HepG2 (cell line): Measurements from ENCODE around the gene KIF24. TPM values are rescaled to one million over a fixed set of nuclear protein-coding genes. Genes with fewer than 3 reads are reported as not detected.

Experiments
- HNF4G ChIP-seq, 2 experiments: sonication (generic) in 1 of 2; formaldehyde crosslinking in 1 of 2; IDR thresholded peaks; 2 replicates each; pipeline versions ENCODE4 v1.4.0 to v1.6.1; 2011 to 2020; ENCODE audit warnings: borderline replicate concordance in 2 of 2, low read depth in 2 of 2, mild to moderate bottlenecking in 2 of 2, low read length in 1 of 2, missing genetic modification reagents in 1 of 2, moderate library complexity in 1 of 2
- JDP2 ChIP-seq: sonication (generic); formaldehyde crosslinking; IDR thresholded peaks from 2 replicates; pipeline ENCODE4 v1.8.1; 2022; ENCODE audit warnings: missing genetic modification reagents, borderline replicate concordance
- MYC ChIP-seq: sonication (generic); formaldehyde crosslinking; IDR thresholded peaks from 2 replicates; pipeline ENCODE4 v1.9.0; 2021; ENCODE audit warnings: missing genetic modification reagents, borderline replicate concordance
- NFIC ChIP-seq: IDR thresholded peaks from 2 replicates; pipeline ENCODE4 v1.6.1; 2012; ENCODE audit warnings: mild to moderate bottlenecking, low read length, inconsistent platforms
- PHF21A ChIP-seq: sonication (generic); formaldehyde crosslinking; IDR thresholded peaks from 2 replicates; pipeline ENCODE4 v1.5.0; 2020; ENCODE audit warnings: mild to moderate bottlenecking, missing genetic modification reagents
- POGK ChIP-seq: sonication (generic); formaldehyde crosslinking; conservative IDR thresholded peaks from 2 replicates; pipeline ENCODE4 v1.8.0; 2022; ENCODE audit warnings: mild to moderate bottlenecking, moderate library complexity, missing genetic modification reagents
- POGZ ChIP-seq: sonication (generic); formaldehyde crosslinking; IDR thresholded peaks from 2 replicates; pipeline ENCODE4 v1.4.0; 2020; ENCODE audit warnings: mild to moderate bottlenecking, missing genetic modification reagents
- RAD21 ChIP-seq: fragments of 450-650 bp; formaldehyde crosslinking; IDR thresholded peaks from 2 replicates; pipeline ENCODE4 v1.5.0; 2020; ENCODE audit warnings: mild to moderate bottlenecking
- YY1 ChIP-seq: IDR thresholded peaks from 2 replicates; pipeline ENCODE4 v1.6.1; 2011; ENCODE audit warnings: low read length, low read depth, moderate library complexity, mild to moderate bottlenecking; ENCODE audit not compliant: insufficient read depth, insufficient replicate concordance
- ZNF224 ChIP-seq: sonication (generic); formaldehyde crosslinking; IDR thresholded peaks from 2 replicates; pipeline ENCODE4 v1.5.0; 2020; ENCODE audit warnings: mild to moderate bottlenecking, missing genetic modification reagents
- ZNF225 ChIP-seq: sonication (generic); formaldehyde crosslinking; IDR thresholded peaks from 2 replicates; pipeline ENCODE4 v1.4.0; 2020; ENCODE audit warnings: mild to moderate bottlenecking, missing genetic modification reagents
- ZNF24 ChIP-seq: fragments of 450-650 bp; IDR thresholded peaks from 2 replicates; pipeline ENCODE4 v1.6.1; 2017; ENCODE audit warnings: antibody characterized with exemption, mild to moderate bottlenecking
- ZNF317 ChIP-seq: sonication (generic); formaldehyde crosslinking; IDR thresholded peaks from 2 replicates; pipeline ENCODE4 v1.5.0; 2020; ENCODE audit warnings: mild to moderate bottlenecking, missing genetic modification reagents
- ZNF564 ChIP-seq: sonication (generic); formaldehyde crosslinking; IDR thresholded peaks from 2 replicates; pipeline ENCODE4 v1.8.1; 2023; ENCODE audit warnings: mild to moderate bottlenecking, missing genetic modification reagents
- ZNF574 ChIP-seq: sonication (generic); formaldehyde crosslinking; IDR thresholded peaks from 2 replicates; pipeline ENCODE4 v1.4.0; 2020; ENCODE audit warnings: missing genetic modification reagents
- ZNF644 ChIP-seq: IDR thresholded peaks from 2 replicates; pipeline ENCODE4 v1.6.1; 2016; ENCODE audit warnings: low read depth
- ZNF747 ChIP-seq: sonication (generic); formaldehyde crosslinking; IDR thresholded peaks from 2 replicates; pipeline ENCODE4 v1.8.1; 2023; ENCODE audit warnings: missing genetic modification reagents, mild to moderate bottlenecking, borderline replicate concordance
- ZNF775 ChIP-seq: sonication (generic); formaldehyde crosslinking; IDR thresholded peaks from 2 replicates; pipeline ENCODE4 v1.4.0; 2020; ENCODE audit warnings: missing genetic modification reagents, mild to moderate bottlenecking, moderate library complexity, borderline replicate concordance
- polyA plus RNA-seq, 8 experiments: library from polyadenylated mRNA; depleted of rRNA in 3 of 8; stranded (reverse) in 7 of 8; unstranded in 1 of 8; fragments of >200 nt; fragmentation: Illumina TruSeq in 4 of 8; extraction: Trizol in 4 of 8; gene quantifications; 2 replicates each; pipeline versions ENCODE4 v1.2.1 to v1.2.3, GENCODE V29; 2011 to 2016; ENCODE audit warnings: low read depth in 4 of 8, missing spikeins in 1 of 8, mixed read lengths in 1 of 8; ENCODE audit not compliant: insufficient read depth in 1 of 8
- total RNA-seq, 5 experiments: library from RNA; depleted of rRNA; stranded (reverse); fragments of >200 nt; fragmentation: Illumina TruSeq; extraction: Trizol; gene quantifications; 2 replicates each; pipeline ENCODE4 v1.2.3, GENCODE V29; 2016; ENCODE audit warnings: low read depth in 1 of 5
- TF ChIP-seq, protein P1 (sequence below): sonication (generic); formaldehyde crosslinking; IDR thresholded peaks from 2 replicates; pipeline ENCODE4 v1.5.0; 2020; ENCODE audit warnings: mild to moderate bottlenecking, missing genetic modification reagents, borderline replicate concordance
- TF ChIP-seq, protein P2 (sequence below): sonication (generic); formaldehyde crosslinking; IDR thresholded peaks from 2 replicates; pipeline ENCODE4 v1.5.0; 2020; ENCODE audit warnings: mild to moderate bottlenecking, low read depth, missing genetic modification reagents, borderline replicate concordance

KIF24 gene
- total and polyA plus RNA-seq, 2 of the 13 experiments (the other 11 are each of a cell fraction or from before 2014, with no cell fraction given), result 1.1 to 3.0 TPM

DNA sequence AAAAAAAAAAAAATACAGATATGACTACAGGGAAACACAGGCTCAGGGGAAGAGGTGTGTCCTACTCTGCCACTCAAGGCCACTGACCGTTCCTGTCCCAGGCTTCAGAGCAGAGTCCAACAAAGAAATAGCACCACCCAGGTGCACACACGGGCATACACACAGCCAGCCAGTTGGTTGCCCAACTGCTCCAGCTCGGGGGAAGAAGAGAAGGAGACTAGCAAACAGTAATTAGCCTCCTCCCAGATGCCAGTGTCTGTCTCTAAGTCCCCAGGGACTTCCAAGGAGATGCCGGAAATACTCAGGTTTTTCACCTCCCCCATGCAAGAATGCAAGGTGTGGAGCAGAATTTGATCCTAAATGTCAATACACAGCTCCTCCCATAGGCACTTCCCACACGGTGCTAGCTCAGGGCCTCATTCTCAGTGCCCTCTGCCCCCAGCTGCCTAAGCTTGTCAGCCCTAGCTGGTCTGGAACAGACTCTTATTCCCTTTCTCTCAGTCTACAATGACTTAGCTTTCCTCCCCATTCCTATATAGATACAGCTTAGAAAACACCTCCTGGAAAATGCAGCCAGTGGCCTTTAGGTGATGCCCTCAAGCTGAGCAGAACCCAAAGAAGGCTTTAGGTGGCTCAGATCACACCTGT lies 46.0 kb upstream of the KIF24 start (continued):
- peak; percentile 59; the same call in 1 of the 2 replicates for TF ChIP-seq ZNF224 (CRISPR knock-in tag)
- TF ChIP-seq ZNF644 (CRISPR knock-in tag), result peak; percentile 58
- TF ChIP-seq MYC, result 0 out of 2 replicates have a peak, but pooled peaks have one; percentile 59
- TF ChIP-seq ZNF747 (CRISPR knock-in tag), result 0 out of 2 replicates have a peak, but pooled peaks have one; percentile 51
- peak; percentile 59; the same call in 1 of the 2 replicates for TF ChIP-seq ZNF564 (CRISPR knock-in tag)
- TF ChIP-seq, protein P1, sequence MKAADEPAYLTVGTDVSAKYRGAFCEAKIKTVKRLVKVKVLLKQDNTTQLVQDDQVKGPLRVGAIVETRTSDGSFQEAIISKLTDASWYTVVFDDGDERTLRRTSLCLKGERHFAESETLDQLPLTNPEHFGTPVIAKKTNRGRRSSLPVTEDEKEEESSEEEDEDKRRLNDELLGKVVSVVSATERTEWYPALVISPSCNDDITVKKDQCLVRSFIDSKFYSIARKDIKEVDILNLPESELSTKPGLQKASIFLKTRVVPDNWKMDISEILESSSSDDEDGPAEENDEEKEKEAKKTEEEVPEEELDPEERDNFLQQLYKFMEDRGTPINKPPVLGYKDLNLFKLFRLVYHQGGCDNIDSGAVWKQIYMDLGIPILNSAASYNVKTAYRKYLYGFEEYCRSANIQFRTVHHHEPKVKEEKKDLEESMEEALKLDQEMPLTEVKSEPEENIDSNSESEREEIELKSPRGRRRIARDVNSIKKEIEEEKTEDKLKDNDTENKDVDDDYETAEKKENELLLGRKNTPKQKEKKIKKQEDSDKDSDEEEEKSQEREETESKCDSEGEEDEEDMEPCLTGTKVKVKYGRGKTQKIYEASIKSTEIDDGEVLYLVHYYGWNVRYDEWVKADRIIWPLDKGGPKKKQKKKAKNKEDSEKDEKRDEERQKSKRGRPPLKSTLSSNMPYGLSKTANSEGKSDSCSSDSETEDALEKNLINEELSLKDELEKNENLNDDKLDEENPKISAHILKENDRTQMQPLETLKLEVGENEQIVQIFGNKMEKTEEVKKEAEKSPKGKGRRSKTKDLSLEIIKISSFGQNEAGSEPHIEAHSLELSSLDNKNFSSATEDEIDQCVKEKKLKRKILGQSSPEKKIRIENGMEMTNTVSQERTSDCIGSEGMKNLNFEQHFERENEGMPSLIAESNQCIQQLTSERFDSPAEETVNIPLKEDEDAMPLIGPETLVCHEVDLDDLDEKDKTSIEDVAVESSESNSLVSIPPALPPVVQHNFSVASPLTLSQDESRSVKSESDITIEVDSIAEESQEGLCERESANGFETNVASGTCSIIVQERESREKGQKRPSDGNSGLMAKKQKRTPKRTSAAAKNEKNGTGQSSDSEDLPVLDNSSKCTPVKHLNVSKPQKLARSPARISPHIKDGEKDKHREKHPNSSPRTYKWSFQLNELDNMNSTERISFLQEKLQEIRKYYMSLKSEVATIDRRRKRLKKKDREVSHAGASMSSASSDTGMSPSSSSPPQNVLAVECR (CRISPR knock-in tag), result peak; percentile 76
- TF ChIP-seq PHF21A (CRISPR knock-in tag), result peak; percentile 88
- TF ChIP-seq HNF4G (IDR thresholded peaks at IDR 0.05; ENCODE audit: borderline replicate concordance, low read depth, low read length), result no peak; the same call in none of the 2 replicates
- TF ChIP-seq HNF4G (CRISPR knock-in tag; IDR thresholded peaks at IDR 0.05; ENCODE audit: borderline replicate concordance, low read depth), result peak; percentile 71; the same call in 1 of the 2 replicates
- no peak for TF ChIP-seq ZNF24
- no peak for TF ChIP-seq JDP2 (CRISPR knock-in tag)
- no peak for TF ChIP-seq NFIC
- TF ChIP-seq ZNF225 (CRISPR knock-in tag), result no peak
- 0 out of 2 replicates have a peak, but pooled peaks have one; percentile 51 for TF ChIP-seq ZNF317
- peak; percentile 36 for TF ChIP-seq YY1
- TF ChIP-seq POGK (CRISPR knock-in tag), result no peak; the same call in 1 of the 2 replicates
- peak; percentile 23; the same call in 1 of the 2 replicates for TF ChIP-seq ZNF574 (CRISPR knock-in tag)
- TF ChIP-seq POGZ (CRISPR knock-in tag), result peak; percentile 63
- TF ChIP-seq, protein P2, sequence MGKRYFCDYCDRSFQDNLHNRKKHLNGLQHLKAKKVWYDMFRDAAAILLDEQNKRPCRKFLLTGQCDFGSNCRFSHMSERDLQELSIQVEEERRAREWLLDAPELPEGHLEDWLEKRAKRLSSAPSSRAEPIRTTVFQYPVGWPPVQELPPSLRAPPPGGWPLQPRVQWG, result no peak
- TF ChIP-seq ZNF775 (CRISPR knock-in tag), result 0 out of 2 replicates have a peak, but pooled peaks have one; percentile 18
- TF ChIP-seq RAD21, result peak; percentile 68
